Stimulated activated CD4-positive, alpha-beta T cell treated with anti-CD3 and anti-CD28 coated beads, Interleukin-12 subunit alpha, Interleukin-12 subunit beta, amount 100 ng/mL, for 4 hours (primary cell): ENCODE data around the gene RNF223.
"Not testable (repeated sequence)": the region's sequence is repeated elsewhere in the genome, so short reads cannot be mapped to it uniquely, and the experiment has no call there.

Source experiments
- DNase-seq: peaks from one replicate; pipeline ENCODE4 v3.0.0-alpha.2; 2020

RNF223 gene

GRCh38 chr1:1041873-1042272, 32.2 kb downstream of the RNF223 start:
- DNase-seq, result no peak

DNA sequence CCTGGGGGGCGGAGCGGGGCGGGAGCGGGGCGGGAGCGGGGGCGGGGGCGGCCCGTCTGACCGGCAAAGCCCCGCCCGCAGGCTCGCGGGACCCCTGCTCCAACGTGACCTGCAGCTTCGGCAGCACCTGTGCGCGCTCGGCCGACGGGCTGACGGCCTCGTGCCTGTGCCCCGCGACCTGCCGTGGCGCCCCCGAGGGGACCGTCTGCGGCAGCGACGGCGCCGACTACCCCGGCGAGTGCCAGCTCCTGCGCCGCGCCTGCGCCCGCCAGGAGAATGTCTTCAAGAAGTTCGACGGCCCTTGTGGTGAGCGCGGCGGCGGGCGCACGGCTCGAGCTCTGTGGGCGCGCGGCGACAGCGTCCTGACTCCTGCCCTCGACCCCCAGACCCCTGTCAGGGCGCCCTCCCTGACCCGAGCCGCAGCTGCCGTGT, 33.0 kb downstream of the RNF223 start:
- DNase-seq, result no peak

DNA sequence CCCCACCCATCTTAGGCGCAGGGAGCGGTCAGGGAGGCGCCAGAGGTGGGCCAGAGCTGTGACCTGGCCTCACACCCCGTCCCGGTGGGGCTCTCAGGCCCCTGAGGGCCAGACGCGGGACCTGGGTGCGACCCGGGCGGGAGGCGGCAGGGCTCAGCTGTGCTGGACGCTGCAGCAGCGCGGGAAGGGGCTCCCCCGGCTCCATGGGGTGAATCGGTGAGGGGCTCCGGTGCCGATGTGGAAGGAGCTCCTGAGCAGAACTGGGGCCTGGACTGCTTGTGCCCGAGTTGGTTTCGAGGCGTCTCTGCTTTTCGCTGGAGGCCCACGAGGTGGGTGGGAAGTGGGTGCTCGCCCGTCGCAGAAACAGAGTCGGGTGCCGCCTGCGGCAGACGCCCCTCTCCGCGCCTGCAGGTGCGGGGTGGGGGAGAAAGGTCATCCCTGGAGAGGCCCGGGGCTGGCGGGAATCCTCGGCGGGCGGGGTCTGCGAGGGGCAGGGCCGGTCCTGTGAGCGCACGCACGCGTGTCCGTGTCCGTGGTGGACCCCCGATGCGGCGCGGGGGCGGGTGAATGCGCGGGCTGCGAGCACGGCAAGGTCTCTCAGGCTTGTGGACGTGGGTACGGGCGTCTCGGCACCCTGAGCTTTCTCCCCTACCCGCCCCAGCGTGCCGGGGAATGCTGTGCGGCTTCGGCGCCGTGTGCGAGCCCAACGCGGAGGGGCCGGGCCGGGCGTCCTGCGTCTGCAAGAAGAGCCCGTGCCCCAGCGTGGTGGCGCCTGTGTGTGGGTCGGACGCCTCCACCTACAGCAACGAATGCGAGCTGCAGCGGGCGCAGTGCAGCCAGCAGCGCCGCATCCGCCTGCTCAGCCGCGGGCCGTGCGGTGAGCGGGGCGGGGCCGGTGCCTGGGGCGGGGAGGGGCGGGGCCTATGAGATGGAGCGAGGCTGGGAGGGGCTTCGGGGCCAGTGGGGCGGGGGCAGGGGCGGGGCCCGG, 33.8 kb downstream of the RNF223 start:
- peak; percentile 72 for DNase-seq

DNA sequence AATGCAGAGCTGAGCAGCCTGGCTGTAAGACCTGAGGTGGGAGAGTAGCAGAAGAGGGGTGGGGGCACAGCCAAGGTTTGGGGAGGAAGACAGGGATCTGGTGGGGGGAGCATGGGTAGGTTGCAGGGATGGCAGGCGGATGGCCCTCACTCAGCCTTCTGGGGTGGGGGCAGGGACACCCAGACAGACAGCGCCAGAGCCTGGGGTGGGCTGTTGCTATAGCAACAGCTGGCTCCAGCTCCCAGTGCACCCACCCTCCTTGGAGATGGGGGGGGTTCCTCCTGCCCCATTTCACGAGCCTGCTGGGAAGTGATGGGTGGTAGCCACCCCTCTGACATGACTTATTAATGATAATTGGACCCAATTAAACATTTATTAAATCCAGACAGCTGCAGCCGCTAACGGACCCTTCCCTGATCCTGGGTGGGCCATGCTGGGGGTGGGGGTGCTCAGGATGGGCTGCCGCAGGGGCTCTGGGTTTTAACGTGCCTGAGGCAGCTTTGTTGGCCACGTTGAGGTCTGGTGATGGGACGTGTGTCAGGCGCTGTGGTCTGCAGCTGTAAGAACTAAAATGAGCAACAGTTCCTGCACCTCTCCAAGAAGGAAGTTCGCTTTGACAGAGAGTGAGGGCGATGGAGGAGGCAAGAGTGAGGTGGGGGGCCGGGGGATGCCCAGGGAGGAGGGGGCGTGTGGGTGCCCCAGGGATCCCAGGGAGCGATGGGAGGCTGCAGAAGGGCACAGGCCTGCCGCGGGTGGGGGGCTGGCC, 34.8 kb downstream of the RNF223 start:
- no peak for DNase-seq

DNA sequence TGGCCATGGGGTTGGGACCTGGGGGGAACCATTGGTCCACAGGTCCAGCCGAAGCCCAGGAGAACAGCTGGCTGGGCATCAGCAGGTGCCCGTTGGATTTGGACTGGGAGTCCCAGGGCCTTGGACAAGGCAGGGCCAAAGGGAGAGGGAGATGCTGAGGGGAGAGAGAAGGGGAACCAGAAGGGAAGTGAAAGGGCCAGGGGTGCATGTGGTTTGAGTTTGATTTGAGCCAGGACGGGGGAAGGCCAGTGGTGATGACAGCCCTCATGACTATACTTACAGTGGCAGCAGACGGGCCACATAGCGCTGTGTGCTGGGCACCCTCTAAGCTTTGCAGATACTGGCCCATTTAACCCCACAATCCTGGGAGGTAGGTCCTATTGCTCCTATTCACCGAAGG, 35.4 kb downstream of the RNF223 start:
- no peak for DNase-seq

- DNase-seq, result no peak
Observed at GRCh38 chr1:1037366-1038327, 36.5 kb downstream of the RNF223 start.

GRCh38 chr1:1035291-1035943, 38.7 kb downstream of the RNF223 start:
- DNase-seq, result no peak

DNA sequence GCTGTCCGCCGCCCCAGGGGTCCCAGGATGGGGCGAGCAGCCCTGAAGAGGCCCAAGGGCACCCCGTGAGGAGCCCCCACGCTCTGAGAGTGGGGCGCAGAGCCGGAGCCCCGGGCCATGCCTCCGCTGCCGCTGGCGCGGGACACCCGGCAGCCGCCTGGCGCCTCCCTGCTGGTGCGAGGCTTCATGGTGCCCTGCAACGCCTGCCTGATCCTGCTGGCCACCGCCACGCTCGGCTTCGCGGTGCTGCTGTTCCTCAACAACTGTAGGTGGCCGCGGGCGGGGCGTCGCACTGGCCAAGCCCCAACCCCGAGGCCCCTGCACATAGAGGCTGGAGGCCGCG, 39.7 kb downstream of the RNF223 start:
- no peak for DNase-seq

- DNase-seq, result peak; percentile 26
Observed at GRCh38 chr1:1033731-1034438, 40.2 kb downstream of the RNF223 start.

DNA sequence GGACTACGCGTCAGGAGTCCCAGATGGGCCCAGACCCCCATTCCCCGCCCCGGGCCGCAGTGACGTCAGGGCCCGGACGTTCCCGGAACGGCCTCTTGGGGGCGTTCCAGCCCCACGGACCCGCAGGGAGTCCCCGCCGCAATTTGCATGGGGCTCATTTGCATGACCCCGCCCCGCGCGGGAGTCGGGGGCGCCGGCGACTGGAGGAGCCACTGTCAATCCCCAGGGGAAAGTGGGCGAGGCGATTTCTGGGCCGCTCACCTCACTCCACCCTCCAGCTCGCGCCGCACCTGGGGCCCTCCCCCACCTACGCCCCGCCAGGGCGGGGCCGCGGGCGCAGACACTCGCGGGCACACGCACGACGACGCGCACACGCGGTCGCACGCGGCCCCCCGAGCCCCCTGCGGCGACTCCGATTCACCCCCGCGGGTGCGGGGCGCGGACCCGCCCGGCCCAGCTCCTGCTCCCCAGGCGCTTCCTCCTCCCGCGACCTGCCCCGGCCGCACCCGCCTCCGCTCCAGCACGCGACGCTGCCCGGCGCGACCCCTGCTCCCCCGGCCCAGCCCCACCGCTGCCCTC, 41.0 kb downstream of the RNF223 start:
- DNase-seq, result peak; percentile 90

DNA sequence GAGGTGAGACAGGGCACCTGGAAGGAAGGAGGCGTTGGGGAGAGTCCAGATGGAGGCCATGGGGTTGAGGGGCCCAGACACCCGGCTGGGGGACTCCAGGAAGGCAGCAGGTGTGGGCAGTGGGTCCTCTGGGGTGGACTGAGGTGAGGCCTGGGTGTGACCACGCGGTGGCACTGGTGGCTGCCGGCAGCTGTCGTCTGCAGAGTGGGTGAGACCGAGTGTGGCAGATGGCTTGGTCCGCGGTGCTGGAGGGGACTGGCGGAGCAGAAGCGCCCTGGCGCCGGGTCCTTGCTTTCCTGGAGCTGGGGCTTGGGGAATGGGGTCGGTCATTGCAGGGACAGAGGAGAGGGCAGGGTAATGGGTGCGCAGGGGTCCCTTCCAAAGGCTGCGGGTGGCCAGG, 41.7 kb downstream of the RNF223 start:
- no peak for DNase-seq

DNA sequence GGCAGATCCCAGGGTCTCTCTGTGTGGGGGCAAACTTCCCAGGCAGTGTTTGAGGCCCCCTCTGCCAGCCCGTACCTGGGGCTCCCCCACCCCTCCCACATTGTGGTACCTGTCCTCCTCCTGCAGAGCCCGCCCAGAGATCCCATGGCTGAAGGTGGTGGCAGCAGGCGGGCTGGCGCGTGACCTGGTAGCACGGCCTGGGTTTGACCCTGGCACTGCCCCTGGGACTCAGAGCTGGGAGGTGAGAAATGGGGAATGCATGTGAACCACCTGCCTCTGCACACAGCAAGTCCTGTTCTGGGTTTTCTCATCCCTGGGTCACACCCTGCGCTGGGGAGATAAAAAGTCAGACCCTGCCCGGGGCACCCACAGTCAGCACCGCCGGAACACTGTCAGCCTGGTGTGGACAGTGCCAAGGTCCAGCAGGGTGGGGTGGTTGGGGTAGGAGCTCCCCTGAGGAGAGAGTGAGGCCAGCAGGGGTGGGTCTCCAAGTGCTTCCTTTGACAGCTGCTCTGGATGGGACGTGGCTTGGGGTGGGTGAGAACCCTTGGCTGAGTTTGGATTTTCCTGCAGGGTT, 42.4 kb downstream of the RNF223 start:
- DNase-seq, result no peak

DNA sequence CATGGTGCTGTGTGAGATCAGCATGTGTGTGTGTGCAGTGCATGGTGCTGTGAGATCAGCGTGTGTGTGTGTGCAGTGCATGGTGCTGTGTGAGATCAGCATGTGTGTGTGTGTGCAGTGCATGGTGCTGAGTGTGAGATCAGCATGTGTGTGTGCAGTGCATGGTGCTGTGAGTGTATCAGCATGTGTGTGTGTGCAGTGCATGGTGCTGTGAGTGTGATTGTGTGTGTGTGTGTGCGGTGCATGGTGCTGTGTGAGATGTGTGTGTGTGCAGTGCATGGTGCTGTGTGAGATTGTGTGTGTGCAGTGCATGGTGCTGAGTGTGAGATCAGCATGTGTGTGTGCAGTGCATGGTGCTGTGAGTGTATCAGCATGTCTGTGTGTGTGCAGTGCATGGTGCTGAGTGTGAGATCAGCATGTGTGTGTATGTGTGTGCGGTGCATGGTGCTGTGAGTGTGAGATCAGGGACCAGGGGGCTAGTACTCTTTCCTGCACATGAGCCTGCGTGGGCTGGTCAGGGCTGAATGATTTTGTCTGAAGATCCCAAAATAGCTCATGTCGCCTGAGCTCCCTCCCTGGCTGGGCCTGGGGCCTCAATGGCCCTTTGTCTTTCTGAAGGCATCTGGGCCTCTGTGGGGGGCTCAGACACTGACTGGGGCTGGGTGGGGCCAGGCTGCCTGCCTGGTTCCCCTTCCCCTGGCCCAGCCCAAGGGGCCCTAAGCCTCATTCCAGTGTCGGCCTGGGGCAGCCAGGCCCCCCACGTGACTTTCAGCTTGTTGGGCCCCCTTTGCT, 43.0 kb downstream of the RNF223 start:
- DNase-seq, result not testable (repeated sequence)

GRCh38 chr1:1027791-1028190, 46.3 kb downstream of the RNF223 start:
- DNase-seq, result no peak

- no peak for DNase-seq
Observed at GRCh38 chr1:1026599-1027413, 47.3 kb downstream of the RNF223 start.

DNA sequence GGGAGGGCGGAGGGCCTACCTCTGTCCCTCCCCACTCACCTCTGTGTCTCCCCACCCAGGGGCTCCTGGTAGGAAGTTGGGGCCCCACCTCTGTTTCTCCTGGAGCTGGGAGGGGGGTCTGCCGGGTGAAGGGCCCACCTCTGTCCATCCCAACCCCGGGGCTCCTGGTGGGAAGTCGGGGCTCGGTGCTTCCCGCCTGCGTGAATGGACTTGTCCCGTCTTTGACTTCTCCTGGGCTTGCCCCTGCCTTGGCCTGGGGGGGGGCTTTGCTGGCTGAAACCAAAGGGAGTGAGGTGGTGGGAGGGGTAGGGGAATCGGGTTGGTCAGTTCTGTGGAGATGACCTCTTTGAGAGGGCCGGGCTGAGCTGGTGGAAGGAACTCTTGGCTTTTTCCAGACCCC, 48.4 kb downstream of the RNF223 start:
- DNase-seq, result no peak

GRCh38 chr1:1024771-1025699, 49.1 kb downstream of the RNF223 start:
- DNase-seq, result no peak
